K562 (cell line): ENCODE measurements around the gene PRRC2B. TPM values are rescaled to one million over a fixed set of nuclear protein-coding genes. Genes with fewer than 3 reads are reported as not detected.

Experiments
- ATAC-seq: fragments of 200-7000 bp; cut with Tn5 transposase; 3 replicates; pipeline ENCODE4 v1.9.1; 2020; ENCODE audit warnings: moderate library complexity
- BruUV-seq: library from RNA; stranded (reverse); fragments of 400-500 nt; replicated peaks from 2 replicates; lab custom pipeline; 2021; lab: Mats Ljungman, UMichigan
- CTCF ChIA-PET: fragments of 300-600 bp; formaldehyde crosslinking; extraction: SDS; loops from one replicate; lab custom pipeline; 2021; ENCODE audit warnings: low intra/inter-chr PET ratio; lab: Yijun Ruan, JAX
- POLR2A ChIA-PET: fragments of 300-600, 350-650 bp; sonication (Branson Sonifier 250); formaldehyde crosslinking; extraction: SDS; loops from one replicate; lab custom pipeline; 2021; ENCODE audit warnings: antibody characterized with exemption, inconsistent platforms; lab: Yijun Ruan, JAX
- DNase-seq, 4 experiments: peaks; one replicate each; pipeline versions ENCODE4 v3.0.0 to v3.0.0-alpha.2; 2011 to 2018; ENCODE audit warnings: low spot score in 3 of 4, mixed read lengths in 3 of 4; ENCODE audit errors: extremely low read depth in 1 of 4
- FAIRE-seq: peaks from 2 replicates; lab custom pipeline; 2011; peaks lifted over from hg19 to GRCh38; lab: Jason Lieb, UNC
- H2AFZ ChIP-seq: 2 replicates; pipeline ENCODE4 v1.6.0; 2011; ENCODE audit warnings: low read depth, low read length, control low read depth, inconsistent platforms
- H3K27ac ChIP-seq: fragments of 200-600 bp; 3 replicates; pipeline ENCODE4 v1.8.0; 2011; ENCODE audit warnings: low read depth, mild to moderate bottlenecking, control low read depth, inconsistent platforms, low read length, moderate library complexity, mixed read lengths; ENCODE audit errors: extremely low read depth
- H3K27me3 ChIP-seq, 2 experiments: fragments of 300-600 bp in 1 of 2; 2 replicates in 1 of 2; 3 replicates in 1 of 2; pipeline versions ENCODE4 v1.6.0 to v1.8.0; 2011; ENCODE audit warnings: inconsistent platforms in 2 of 2, low read length in 2 of 2, mild to moderate bottlenecking in 1 of 2, mixed read lengths in 1 of 2, moderate library complexity in 1 of 2; ENCODE audit not compliant: control insufficient read depth in 2 of 2, insufficient read depth in 2 of 2
- H3K36me3 ChIP-seq: fragments of 300-600 bp; 3 replicates; pipeline ENCODE4 v1.8.0; 2011; ENCODE audit warnings: mild to moderate bottlenecking, low read length, inconsistent platforms; ENCODE audit not compliant: control insufficient read depth, insufficient read depth
- H3K4me1 ChIP-seq, 2 experiments: fragments of 200-600 bp in 1 of 2; replicated peaks in 1 of 2; 2 replicates in 1 of 2; 3 replicates in 1 of 2; pipeline versions ENCODE4 v1.5.1 to v1.8.0; 2011; ENCODE audit warnings: inconsistent platforms in 2 of 2, low read length in 2 of 2, mild to moderate bottlenecking in 1 of 2, mixed read lengths in 1 of 2, moderate library complexity in 1 of 2; ENCODE audit not compliant: control insufficient read depth in 2 of 2, insufficient read depth in 2 of 2
- H3K4me2 ChIP-seq: 2 replicates; pipeline ENCODE4 v1.6.1; 2011; ENCODE audit warnings: low read length, control low read depth, inconsistent platforms, mixed read lengths; ENCODE audit not compliant: insufficient read depth
- H3K4me3 ChIP-seq: fragments of 200-600 bp; sonication (generic), shearing (Covaris generic); 2 replicates; pipeline ENCODE4 v1.5.1; 2016; ENCODE audit warnings: control low read depth, inconsistent platforms
- H3K79me2 ChIP-seq: fragments of 200-600 bp; 3 replicates; pipeline ENCODE4 v1.8.0; 2011; ENCODE audit warnings: low read length, inconsistent platforms; ENCODE audit not compliant: control insufficient read depth, insufficient read depth
- H3K9ac ChIP-seq, 2 experiments: 2 replicates each; pipeline versions ENCODE4 v1.6.0 to v1.6.1; 2011; ENCODE audit warnings: low read depth in 2 of 2, low read length in 2 of 2, control low read depth in 1 of 2, inconsistent platforms in 1 of 2, mild to moderate bottlenecking in 1 of 2, mixed read lengths in 1 of 2; ENCODE audit not compliant: insufficient read depth in 1 of 2
- H3K9me1 ChIP-seq: one replicate; pipeline ENCODE4 v1.6.0; 2011; ENCODE audit warnings: inconsistent platforms, mild to moderate bottlenecking, low read length, moderate library complexity; ENCODE audit not compliant: control insufficient read depth, insufficient read depth
- H3K9me3 ChIP-seq: replicated peaks from 2 replicates; pipeline ENCODE4 v1.5.1; 2011; ENCODE audit warnings: low read depth, low read length, inconsistent platforms; ENCODE audit not compliant: control insufficient read depth, insufficient read depth
- H4K20me1 ChIP-seq: replicated peaks from 2 replicates; pipeline ENCODE4 v1.6.1; 2011; ENCODE audit warnings: low read length, inconsistent platforms, mixed read lengths; ENCODE audit not compliant: control insufficient read depth, insufficient read depth
- CREB1 ChIP-seq, 2 experiments: sonication (generic) in 1 of 2; formaldehyde crosslinking in 1 of 2; IDR thresholded peaks; 2 replicates each; pipeline versions ENCODE4 v1.6.1 to v1.8.0; 2012 to 2022; ENCODE audit warnings: inconsistent platforms in 1 of 2, mild to moderate bottlenecking in 1 of 2, missing genetic modification reagents in 1 of 2, moderate library complexity in 1 of 2
- ELF4 ChIP-seq: fragments of 450-650 bp; formaldehyde crosslinking; IDR thresholded peaks from 2 replicates; pipeline ENCODE4 v1.4.0; 2022; ENCODE audit warnings: missing genetic modification characterization
- FOXA3 ChIP-seq, 2 experiments: fragments of 450-650 bp in 1 of 2; sonication (generic) in 1 of 2; formaldehyde crosslinking; IDR thresholded peaks in 1 of 2; conservative IDR thresholded peaks in 1 of 2; 2 replicates each; pipeline versions ENCODE4 v1.4.0 to v1.8.0; 2020 to 2022; ENCODE audit warnings: mild to moderate bottlenecking in 2 of 2, missing genetic modification reagents in 1 of 2
- GATAD2A ChIP-seq: fragments of 450-650 bp; IDR thresholded peaks from 2 replicates; pipeline ENCODE4 v1.6.1; 2017
- JUNB ChIP-seq: fragments of 450-650 bp; formaldehyde crosslinking; conservative IDR thresholded peaks from 2 replicates; pipeline ENCODE4 v1.4.0; 2020; ENCODE audit warnings: mild to moderate bottlenecking
- KAT7 ChIP-seq: sonication (generic); formaldehyde crosslinking; IDR thresholded peaks from 2 replicates; pipeline ENCODE4 v1.8.0; 2022; ENCODE audit warnings: missing genetic modification reagents, mild to moderate bottlenecking, borderline replicate concordance
- NUFIP1 ChIP-seq: fragments of 450-650 bp; IDR thresholded peaks from 2 replicates; pipeline ENCODE4 v1.6.1; 2018; ENCODE audit not compliant: partially characterized antibody
- PCBP2 ChIP-seq: fragments of 200-400 bp; formaldehyde crosslinking; IDR thresholded peaks from 2 replicates; pipeline ENCODE4 v1.6.1; 2018; ENCODE audit warnings: low read length, low read depth, mild to moderate bottlenecking, moderate library complexity; ENCODE audit not compliant: poor library complexity, severe bottlenecking
- RCOR1 ChIP-seq, 2 experiments: IDR thresholded peaks; 2 replicates each; pipeline ENCODE4 v1.6.1; 2012; ENCODE audit warnings: low read depth in 2 of 2, low read length in 2 of 2, borderline replicate concordance in 1 of 2, improper control_type of control experiment in 1 of 2
- RFX7 ChIP-seq: fragments of 250-450 bp; sonication (Bioruptor Pico); IDR thresholded peaks from 2 replicates; pipeline ENCODE4 v1.5.1; 2021; ENCODE audit warnings: mild to moderate bottlenecking
- SAFB ChIP-seq: fragments of 200-400 bp; formaldehyde crosslinking; IDR thresholded peaks from 2 replicates; pipeline ENCODE4 v1.6.1; 2017; ENCODE audit warnings: low read depth, low read length, borderline replicate concordance
- SAP30 ChIP-seq: fragments of 200-600 bp; sonication (generic); IDR thresholded peaks from 2 replicates; pipeline ENCODE4 v1.6.1; 2012; ENCODE audit warnings: borderline replicate concordance, low read depth, mild to moderate bottlenecking, moderate library complexity, low read length, control low read depth, inconsistent platforms; ENCODE audit not compliant: insufficient read depth, poor library complexity, severe bottlenecking
- STAG1 ChIP-seq: sonication (generic); formaldehyde crosslinking; IDR thresholded peaks from 2 replicates; pipeline ENCODE4 v1.5.0; 2020; ENCODE audit warnings: missing genetic modification reagents, borderline replicate concordance
- ZFX ChIP-seq: sonication (generic); formaldehyde crosslinking; IDR thresholded peaks from 2 replicates; pipeline ENCODE4 v1.8.0; 2022; ENCODE audit warnings: mild to moderate bottlenecking, missing genetic modification reagents, moderate library complexity
- ZNF24 ChIP-seq: fragments of 450-650 bp; IDR thresholded peaks from 2 replicates; pipeline ENCODE4 v1.6.1; 2016
- ZNF766 ChIP-seq: fragments of 200-800 bp; sonication (Bioruptor generic); conservative IDR thresholded peaks from 2 replicates; pipeline ENCODE4 v1.6.1; 2016; ENCODE audit warnings: missing genetic modification characterization, missing compliant biosample characterization
- WGBS: fragments of 100-300 bp; shearing (Covaris generic); methylation state at CpG from one replicate; pipeline ENCODE4 v1.1.6; 2016; ENCODE audit warnings: low coverage, mixed read lengths; ENCODE audit not compliant: insufficient coverage; ENCODE audit errors: missing lambda C conversion rate; 5-methylcytosine and 5-hydroxymethylcytosine counted together
- in situ Hi-C: fragments of 300-500 bp; cut with MboI; formaldehyde crosslinking; loops from 4 replicates; pipeline ENCODE4 v1.15.0; 2018; ENCODE audit warnings: inconsistent platforms, mixed read lengths
- intact Hi-C: fragments of 100-400 bp; cut with micrococcal nuclease; formaldehyde crosslinking; loops from 2 replicates; pipeline ENCODE4 v1.14.2; 2022
- polyA plus RNA-seq, 8 experiments: library from polyadenylated mRNA; depleted of rRNA in 4 of 8; stranded (reverse) in 5 of 8; unstranded in 3 of 8; fragments of >200 nt; fragmentation: Nextera tagmentation in 2 of 8; fragmentation: Illumina TruSeq in 1 of 8; extraction: Ambion mirVana in 2 of 8; extraction: Trizol in 1 of 8; gene quantifications; 2 replicates each; pipeline versions ENCODE4 v1.2.1 to v1.2.3, GENCODE V29; 2011 to 2014; ENCODE audit warnings: inconsistent platforms in 1 of 8, missing spikeins in 1 of 8
- total RNA-seq, 7 experiments: library from RNA; depleted of rRNA in 6 of 7; stranded (reverse); fragments of >200 nt in 6 of 7; fragmentation: Illumina TruSeq in 2 of 7; extraction: Trizol in 2 of 7; gene quantifications; 2 replicates each; pipeline versions ENCODE4 v1.2.1 to v1.2.3, GENCODE V29; 2011 to 2021; ENCODE audit warnings: low replicate concordance in 1 of 7
- TF ChIP-seq, protein P1 (sequence below): fragments of 200-800 bp; sonication (Bioruptor generic); IDR thresholded peaks from 2 replicates; pipeline ENCODE4 v1.6.1; 2017; ENCODE audit warnings: missing genetic modification characterization, missing compliant biosample characterization
- TF ChIP-seq, protein P2 (sequence below): fragments of 250-450 bp; sonication (Bioruptor Pico); IDR thresholded peaks from 2 replicates; pipeline ENCODE4 v1.8.0; 2022; ENCODE audit warnings: moderate library complexity, mild to moderate bottlenecking, inconsistent platforms
- TF ChIP-seq, protein P3 (sequence below): fragments of 450-650 bp; IDR thresholded peaks from 2 replicates; pipeline ENCODE4 v1.6.1; 2017; ENCODE audit warnings: antibody characterized with exemption

The PRRC2B gene
- total and polyA plus RNA-seq, 9 of the 15 experiments (the other 6 are each of a cell fraction or from before 2014, with no cell fraction given): 0.34 to 125 (median 30.9) TPM

DNA sequence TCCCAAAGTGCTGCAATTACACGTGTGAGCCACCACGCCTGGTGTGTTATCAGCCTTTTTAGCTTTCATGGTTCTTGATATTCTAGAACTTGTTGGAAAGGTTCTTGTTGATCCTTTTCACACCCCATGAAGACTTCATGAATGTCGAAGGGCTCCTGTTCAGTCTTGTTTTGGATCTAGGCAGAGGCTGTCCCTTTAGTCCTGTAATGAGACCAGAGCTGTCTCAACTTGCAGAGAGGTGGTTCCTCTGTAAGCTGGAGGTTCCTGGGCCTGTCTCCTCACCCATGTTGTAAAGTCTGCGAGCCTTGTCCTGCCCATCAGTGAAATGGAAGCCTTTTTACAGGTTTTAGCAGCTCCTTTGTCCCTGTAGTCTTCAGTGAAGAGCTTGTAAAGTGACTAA lies 38.2 kb downstream of the PRRC2B start:
- Histone ChIP-seq H3K79me2 (peaks cover 51% of the 10 kb centered on the region), H3K9me1 (no peaks in the 10 kb centered on the region), H3K36me3 (peaks cover 73% of the 10 kb centered on the region), H3K4me1 (peaks cover 0 to 2% of the 10 kb centered on the region in 2 experiments; a peak in 1 of 5 replicates), H3K9ac (no peak overlapping the region), H3K9me3 (no peaks in the 10 kb centered on the region), H2AFZ (no peak overlapping the region), H3K27ac (no peak overlapping the region)
- intact Hi-C loops: no loop called here
- DNase-seq (no peak), FAIRE-seq (peak; percentile 23)
- POLR2A ChIA-PET: interaction anchor here (1.1 kb wide), 1 partner anchor 21 kb away, joined by 9 read pairs; no protein-coding TSS in a partner anchor
- CTCF ChIA-PET: no interaction called here
- no peak for TF ChIP-seq RFX7 (CRISPR knock-in tag)
- no peak for TF ChIP-seq FOXA3 (CRISPR knock-in tag; conservative IDR thresholded peaks at IDR 0.05 in 1 of 2, IDR thresholded peaks at IDR 0.05 in 1 of 2)
- no peak for TF ChIP-seq ZNF766
- no peak for TF ChIP-seq ZFX (CRISPR knock-in tag)
- TF ChIP-seq KAT7 (CRISPR knock-in tag): no peak
- no peak for TF ChIP-seq SAP30
- no peak for TF ChIP-seq STAG1 (CRISPR knock-in tag)
- no peak for TF ChIP-seq SAFB
- no peak for TF ChIP-seq NUFIP1
- no peak for TF ChIP-seq JUNB
- no peak for TF ChIP-seq GATAD2A
- TF ChIP-seq RCOR1 (IDR thresholded peaks at IDR 0.05; ENCODE audit: borderline replicate concordance in 1 of 2, low read depth in 2 of 2, low read length in 2 of 2): no peak
- no peak for TF ChIP-seq CREB1 (IDR thresholded peaks at IDR 0.05)
- no peak for TF ChIP-seq CREB1 (CRISPR knock-in tag; IDR thresholded peaks at IDR 0.05)
- TF ChIP-seq, protein P1, sequence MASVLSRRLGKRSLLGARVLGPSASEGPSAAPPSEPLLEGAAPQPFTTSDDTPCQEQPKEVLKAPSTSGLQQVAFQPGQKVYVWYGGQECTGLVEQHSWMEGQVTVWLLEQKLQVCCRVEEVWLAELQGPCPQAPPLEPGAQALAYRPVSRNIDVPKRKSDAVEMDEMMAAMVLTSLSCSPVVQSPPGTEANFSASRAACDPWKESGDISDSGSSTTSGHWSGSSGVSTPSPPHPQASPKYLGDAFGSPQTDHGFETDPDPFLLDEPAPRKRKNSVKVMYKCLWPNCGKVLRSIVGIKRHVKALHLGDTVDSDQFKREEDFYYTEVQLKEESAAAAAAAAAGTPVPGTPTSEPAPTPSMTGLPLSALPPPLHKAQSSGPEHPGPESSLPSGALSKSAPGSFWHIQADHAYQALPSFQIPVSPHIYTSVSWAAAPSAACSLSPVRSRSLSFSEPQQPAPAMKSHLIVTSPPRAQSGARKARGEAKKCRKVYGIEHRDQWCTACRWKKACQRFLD (CRISPR knock-in tag): no peak
- TF ChIP-seq, protein P2, sequence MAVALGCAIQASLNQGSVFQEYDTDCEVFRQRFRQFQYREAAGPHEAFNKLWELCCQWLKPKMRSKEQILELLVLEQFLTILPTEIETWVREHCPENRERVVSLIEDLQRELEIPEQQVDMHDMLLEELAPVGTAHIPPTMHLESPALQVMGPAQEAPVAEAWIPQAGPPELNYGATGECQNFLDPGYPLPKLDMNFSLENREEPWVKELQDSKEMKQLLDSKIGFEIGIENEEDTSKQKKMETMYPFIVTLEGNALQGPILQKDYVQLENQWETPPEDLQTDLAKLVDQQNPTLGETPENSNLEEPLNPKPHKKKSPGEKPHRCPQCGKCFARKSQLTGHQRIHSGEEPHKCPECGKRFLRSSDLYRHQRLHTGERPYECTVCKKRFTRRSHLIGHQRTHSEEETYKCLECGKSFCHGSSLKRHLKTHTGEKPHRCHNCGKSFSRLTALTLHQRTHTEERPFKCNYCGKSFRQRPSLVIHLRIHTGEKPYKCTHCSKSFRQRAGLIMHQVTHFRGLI (CRISPR knock-in tag): no peak
- no peak for TF ChIP-seq PCBP2
- TF ChIP-seq ZNF24: no peak
- TF ChIP-seq, protein P3, sequence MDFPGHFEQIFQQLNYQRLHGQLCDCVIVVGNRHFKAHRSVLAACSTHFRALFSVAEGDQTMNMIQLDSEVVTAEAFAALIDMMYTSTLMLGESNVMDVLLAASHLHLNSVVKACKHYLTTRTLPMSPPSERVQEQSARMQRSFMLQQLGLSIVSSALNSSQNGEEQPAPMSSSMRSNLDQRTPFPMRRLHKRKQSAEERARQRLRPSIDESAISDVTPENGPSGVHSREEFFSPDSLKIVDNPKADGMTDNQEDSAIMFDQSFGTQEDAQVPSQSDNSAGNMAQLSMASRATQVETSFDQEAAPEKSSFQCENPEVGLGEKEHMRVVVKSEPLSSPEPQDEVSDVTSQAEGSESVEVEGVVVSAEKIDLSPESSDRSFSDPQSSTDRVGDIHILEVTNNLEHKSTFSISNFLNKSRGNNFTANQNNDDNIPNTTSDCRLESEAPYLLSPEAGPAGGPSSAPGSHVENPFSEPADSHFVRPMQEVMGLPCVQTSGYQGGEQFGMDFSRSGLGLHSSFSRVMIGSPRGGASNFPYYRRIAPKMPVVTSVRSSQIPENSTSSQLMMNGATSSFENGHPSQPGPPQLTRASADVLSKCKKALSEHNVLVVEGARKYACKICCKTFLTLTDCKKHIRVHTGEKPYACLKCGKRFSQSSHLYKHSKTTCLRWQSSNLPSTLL: no peak
- no peak for TF ChIP-seq ELF4 (CRISPR knock-in tag)
- TF ChIP-seq, all 486 proteins: peak for 0
- ATAC-seq: no peak
- no peaks in the 10 kb centered on the region for H3K27me3 ChIP-seq
- in situ Hi-C loops: no loop called here
- BruUV-seq: no TSS peak
- no peak overlapping the region for H3K4me2 ChIP-seq
- peaks cover 10% of the 10 kb centered on the region; the same call in 1 of the 2 replicates for H4K20me1 ChIP-seq
- H3K4me3 ChIP-seq: no peak overlapping the region
- WGBS: 93% methylated on average over 4 of the region's 4 CpGs
